GM19193 (cell line): ENCODE data around the gene CDH26.

Source experiments
- POLR2A ChIP-seq: IDR thresholded peaks from 4 replicates; pipeline ENCODE4 v1.6.1; 2011; ENCODE audit not compliant: insufficient read depth, insufficient read length; ENCODE audit errors: extremely low read depth

Gene CDH26

DNA sequence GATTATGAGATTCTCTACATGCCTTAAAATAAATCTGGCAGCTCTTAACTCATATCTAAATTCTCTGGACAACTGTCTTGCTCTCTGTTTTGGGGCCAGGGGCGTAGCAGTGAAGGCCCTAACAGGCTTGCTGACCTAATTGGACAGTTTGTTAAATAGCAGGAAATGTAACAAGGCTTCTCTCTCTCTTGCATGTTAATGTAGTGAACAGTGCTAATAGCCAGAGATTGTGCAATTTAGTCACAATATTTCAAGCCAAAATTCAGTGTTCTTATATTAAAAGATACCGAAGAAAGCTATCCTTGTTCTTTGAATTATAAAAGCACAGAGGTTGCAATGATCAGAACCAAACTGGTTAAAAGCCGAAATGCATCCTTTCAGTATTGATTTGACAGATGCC lies 21.1 kb upstream of the CDH26 start:
- no peak for TF ChIP-seq POLR2A

- no peak for TF ChIP-seq POLR2A
Observed at GRCh38 chr20:59938221-59938620, 20.0 kb upstream of the CDH26 start.

DNA sequence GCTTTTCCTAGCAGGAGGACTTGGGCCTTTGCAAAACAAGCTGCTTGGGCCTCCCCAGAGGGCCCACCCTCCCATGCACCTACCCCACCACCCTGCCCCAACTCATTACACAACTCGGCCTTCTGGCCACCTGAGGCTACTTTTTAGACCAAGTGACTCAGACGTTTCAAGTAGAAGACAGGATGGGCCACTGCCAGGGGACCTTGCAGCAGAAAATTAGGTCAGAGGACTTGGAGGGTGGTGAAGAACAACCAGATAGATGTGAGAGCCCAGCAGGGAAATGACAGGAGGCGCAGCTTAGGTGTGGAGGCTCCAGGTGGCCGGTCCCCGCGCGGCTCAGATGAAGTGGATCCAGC lies 19.5 kb upstream of the CDH26 start:
- TF ChIP-seq POLR2A: no peak

- no peak for TF ChIP-seq POLR2A
Observed at GRCh38 chr20:59939052-59939878, 19.0 kb upstream of the CDH26 start.

GRCh38 chr20:59939879-59940128 lies 18.4 kb upstream of the CDH26 start:
- no peak for TF ChIP-seq POLR2A

GRCh38 chr20:59940129-59940955 lies 17.9 kb upstream of the CDH26 start, which contains the start of the genes FAM217B and PPP1R3D:
Gene FAM217B, plus strand, starts transcription at chr20:59940389. Its CDS starts 3,555 bp downstream, at chr20:59943944.
Gene PPP1R3D, minus strand, starts transcription at chr20:59940305. Its CDS starts 374 bp downstream, at chr20:59939931.
- peak; percentile 89 for TF ChIP-seq POLR2A

DNA sequence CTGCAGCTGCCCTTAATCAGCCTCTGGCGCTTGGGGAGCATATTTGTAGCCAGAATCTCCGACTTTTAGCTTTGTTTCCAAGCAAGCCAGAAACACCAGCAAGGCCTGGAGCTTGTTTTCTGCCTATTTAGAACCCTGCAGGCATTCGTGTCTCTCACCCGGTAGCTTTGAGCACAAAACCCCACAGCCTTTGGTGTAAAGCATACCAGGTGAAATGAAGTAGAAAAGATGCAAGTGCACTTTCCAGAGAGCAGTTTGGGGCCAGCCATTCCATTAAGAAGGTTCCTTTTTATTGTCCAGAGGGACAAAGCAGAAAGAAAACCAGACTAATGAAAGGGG lies 17.3 kb upstream of the CDH26 start:
- no peak for TF ChIP-seq POLR2A

- TF ChIP-seq POLR2A: no peak
Observed at GRCh38 chr20:59942245-59942644, 16.0 kb upstream of the CDH26 start.

DNA sequence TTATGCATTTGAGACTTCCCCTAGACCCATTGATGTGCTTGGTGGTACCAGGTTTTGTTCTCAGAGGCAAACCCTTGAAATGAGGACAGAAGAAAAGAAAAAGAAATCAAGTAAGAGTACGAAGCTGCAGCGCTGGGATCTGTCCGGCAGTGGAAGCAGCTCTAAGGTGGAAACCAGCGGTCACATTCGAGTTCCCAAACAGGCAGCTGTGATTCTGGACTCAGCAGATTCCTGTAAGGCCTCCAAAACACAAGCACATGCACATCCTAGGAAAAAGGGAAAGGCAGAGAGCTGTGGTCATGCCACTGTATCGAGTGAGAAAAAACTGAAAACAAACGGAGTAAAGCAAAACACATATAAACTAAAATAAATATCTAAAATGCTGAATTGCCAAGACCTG lies 13.5 kb upstream of the CDH26 start:
- TF ChIP-seq POLR2A: no peak

DNA sequence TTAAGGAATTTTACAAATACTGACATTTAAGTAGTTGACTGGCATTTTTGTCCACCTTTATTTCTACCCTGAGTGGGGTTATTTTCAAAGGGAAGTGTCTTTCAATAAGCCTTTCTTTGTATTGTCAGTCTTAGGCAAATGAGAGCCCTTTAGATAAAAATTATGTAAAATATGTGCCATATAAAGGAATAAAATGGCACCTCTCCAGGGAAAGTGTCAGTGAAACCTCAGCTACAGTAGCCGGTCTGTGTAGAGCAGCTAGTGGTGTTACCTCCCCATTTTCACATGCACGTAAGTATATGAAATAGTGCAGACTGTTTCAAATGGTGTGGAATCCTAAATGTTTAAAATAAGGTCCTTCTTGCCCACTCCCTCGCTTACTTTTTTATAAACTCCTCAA lies 13.0 kb upstream of the CDH26 start:
- TF ChIP-seq POLR2A: no peak

DNA sequence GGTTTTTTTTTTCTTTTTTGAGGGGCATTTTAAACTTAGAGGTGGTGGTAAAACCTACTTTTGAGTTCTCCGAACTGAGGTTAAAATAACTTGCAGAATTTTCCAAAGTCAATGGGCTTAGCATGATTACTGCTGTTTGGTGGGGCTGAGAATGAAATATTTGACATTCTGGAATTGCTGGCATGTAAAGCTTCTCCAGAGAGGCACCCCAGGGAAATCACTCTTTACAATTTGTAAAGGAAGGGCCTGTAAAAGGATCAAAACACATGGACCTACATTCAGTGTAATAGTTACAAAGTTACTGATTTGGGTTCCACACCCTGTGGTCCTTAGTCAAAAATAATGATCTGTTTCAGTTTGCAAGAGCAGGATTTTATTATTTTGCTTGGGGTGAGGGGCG lies 12.5 kb upstream of the CDH26 start:
- TF ChIP-seq POLR2A: no peak

DNA sequence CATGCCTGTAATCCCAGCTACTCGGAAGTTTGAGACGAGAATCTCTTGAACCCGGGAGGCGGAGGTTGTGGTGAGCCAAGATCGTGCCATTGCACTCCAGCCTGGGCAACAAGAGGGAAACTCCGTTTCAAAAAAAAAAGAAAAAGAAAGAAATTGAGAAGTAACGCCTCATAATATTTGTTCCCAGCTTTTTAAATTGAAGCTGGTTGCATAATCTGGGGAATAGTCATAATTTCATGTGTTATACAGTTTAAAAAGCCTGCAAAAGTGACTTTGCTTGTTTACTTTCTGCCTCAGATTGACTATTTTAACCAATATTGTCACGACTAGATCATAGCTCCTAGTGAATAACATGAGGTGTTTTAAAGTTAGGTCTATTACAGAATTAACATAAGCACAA lies 10.8 kb upstream of the CDH26 start:
- TF ChIP-seq POLR2A: no peak

GRCh38 chr20:59948212-59948611 lies 10.0 kb upstream of the CDH26 start:
- no peak for TF ChIP-seq POLR2A

- TF ChIP-seq POLR2A: no peak
Observed at GRCh38 chr20:59948828-59949720, 9.1 kb upstream of the CDH26 start.

- TF ChIP-seq POLR2A: no peak
Observed at GRCh38 chr20:59949911-59950310, 8.3 kb upstream of the CDH26 start.
